SKM-1 treated with dmso at 0.1 percent for 144 hours (cell line): Measurements from ENCODE around the gene RALB.

ENCODE experiments used
- DNase-seq: peaks from one replicate; lab custom pipeline; 2025; ENCODE audit not compliant: unreplicated experiment; lab: John Stamatoyannopoulos, UW

Gene RALB

GRCh38 chr2:120330946-120331822 lies 78.5 kb downstream of the RALB start:
- no peak for DNase-seq

GRCh38 chr2:120331903-120332302 lies 79.3 kb downstream of the RALB start:
- DNase-seq: no peak

GRCh38 chr2:120332384-120332783 lies 79.7 kb downstream of the RALB start:
- DNase-seq: no peak

GRCh38 chr2:120334068-120334467 lies 81.4 kb downstream of the RALB start:
- no peak for DNase-seq

- DNase-seq: no peak
Observed at GRCh38 chr2:120336749-120337148, 84.1 kb downstream of the RALB start.

GRCh38 chr2:120338015-120338414 lies 85.4 kb downstream of the RALB start:
- DNase-seq: peak; percentile 85

- no peak for DNase-seq
Observed at GRCh38 chr2:120341977-120342376, 89.3 kb downstream of the RALB start.

GRCh38 chr2:120342446-120342845 lies 89.8 kb downstream of the RALB start:
- DNase-seq: no peak

- no peak for DNase-seq
Observed at GRCh38 chr2:120343100-120343432, 90.4 kb downstream of the RALB start.

GRCh38 chr2:120343433-120344105 lies 90.9 kb downstream of the RALB start:
- no peak for DNase-seq
